GM18511 (cell line): Measurements from ENCODE around the gene TMA7.

Source experiments
- ATAC-seq: cut with Tn5 transposase; IDR thresholded peaks from one replicate; pipeline ENCODE4 v1.9.1; 2021; ENCODE audit warnings: mild to moderate bottlenecking, moderate library complexity; ENCODE audit not compliant: unreplicated experiment

TMA7 gene

DNA sequence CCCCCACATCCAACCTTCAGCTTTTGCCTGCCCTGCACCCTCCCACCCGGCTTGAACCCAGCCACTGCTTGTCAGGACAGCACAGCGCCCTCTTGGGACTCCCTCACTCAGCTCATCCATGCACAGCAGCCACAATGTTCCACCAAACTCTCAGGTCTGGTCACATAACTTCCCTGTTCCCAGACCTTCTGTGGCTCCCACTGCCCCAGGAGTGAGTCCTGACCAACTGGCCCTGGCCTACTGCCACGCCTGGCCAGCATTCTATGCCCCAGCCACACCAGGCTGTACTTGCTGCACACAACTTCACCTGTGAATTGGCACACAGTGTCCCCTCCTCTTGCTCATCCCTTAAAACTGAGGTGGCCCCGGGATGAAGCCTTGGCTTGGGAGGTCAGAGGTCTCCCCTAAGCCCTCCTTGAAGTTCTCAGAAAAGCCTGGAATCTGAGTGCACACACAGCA lies 31.2 kb upstream of the TMA7 start:
- no peak for ATAC-seq

- no peak for ATAC-seq
Measured at GRCh38 chr3:48409291-48410201, 30.5 kb upstream of the TMA7 start.

DNA sequence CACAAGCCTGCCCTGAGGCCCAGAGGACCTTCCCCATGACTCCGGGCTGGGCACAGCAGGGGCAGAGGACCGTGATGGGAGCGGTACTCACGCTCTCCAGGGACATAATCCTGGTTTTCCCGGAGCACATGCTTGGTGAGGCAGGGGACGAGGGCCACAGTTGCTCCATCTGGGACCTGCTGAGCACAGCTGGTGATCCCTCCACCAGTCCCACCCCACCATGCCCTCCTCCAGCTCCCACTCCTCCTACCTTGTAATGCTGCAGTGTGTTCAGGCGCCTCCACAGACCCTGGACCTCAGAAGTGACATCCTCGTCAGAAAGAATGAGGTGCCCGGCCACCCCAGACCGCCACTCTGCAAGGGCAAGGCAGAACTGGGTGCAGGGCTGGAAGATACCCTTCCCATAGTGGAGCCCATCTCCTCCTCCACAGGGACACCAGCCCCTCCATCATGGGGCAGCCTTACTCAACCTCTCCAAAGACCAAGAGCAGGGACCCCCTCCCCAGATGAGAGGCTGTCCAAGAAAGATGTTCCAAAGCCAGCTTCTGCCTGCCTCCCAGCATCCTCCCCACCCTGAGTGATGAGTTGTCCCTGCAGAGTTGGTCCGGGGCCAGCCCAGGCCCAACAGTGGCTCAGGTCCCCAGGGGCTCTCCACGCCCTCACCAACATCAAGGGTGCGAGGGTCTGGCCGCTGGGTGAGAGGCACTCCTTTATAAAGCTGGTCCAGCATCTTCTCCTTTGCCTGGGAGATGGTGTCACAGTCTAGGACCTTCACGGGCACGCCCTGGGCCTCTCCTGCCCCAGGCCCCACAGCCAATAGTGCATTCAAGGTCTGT lies 29.6 kb upstream of the TMA7 start:
- ATAC-seq, result no peak

DNA sequence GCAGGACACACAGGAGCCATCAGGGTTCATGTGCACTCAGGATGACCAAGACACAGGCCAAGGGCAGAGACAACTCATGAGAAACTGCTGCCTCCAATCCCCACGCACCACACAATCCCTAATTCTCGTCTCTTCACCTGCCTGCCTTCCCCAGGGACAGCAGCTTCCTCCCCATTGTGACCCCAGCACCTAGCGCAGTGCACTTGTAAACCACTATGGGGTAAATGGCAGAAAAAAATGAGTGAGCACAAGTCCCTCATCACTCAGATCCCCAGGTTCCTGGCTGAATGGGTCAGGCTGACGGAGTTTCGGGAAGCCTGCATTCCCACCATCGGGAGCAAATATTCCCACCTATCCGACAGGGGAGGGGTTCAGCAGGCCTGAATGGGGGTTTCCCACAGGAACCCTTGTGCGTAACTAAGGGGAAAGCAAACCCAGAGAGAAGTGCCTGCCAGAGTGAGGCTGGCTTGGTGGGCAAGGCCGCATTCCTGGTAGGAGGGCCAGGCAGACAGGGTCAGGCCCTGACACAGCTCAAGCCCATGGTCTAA lies 28.9 kb upstream of the TMA7 start:
- ATAC-seq, result no peak

- ATAC-seq, result no peak
Measured at GRCh38 chr3:48411606-48412374, 28.3 kb upstream of the TMA7 start.

- ATAC-seq, result no peak
Measured at GRCh38 chr3:48412375-48413001, 27.6 kb upstream of the TMA7 start.

GRCh38 chr3:48413086-48413485 lies 27.0 kb upstream of the TMA7 start:
- no peak for ATAC-seq

DNA sequence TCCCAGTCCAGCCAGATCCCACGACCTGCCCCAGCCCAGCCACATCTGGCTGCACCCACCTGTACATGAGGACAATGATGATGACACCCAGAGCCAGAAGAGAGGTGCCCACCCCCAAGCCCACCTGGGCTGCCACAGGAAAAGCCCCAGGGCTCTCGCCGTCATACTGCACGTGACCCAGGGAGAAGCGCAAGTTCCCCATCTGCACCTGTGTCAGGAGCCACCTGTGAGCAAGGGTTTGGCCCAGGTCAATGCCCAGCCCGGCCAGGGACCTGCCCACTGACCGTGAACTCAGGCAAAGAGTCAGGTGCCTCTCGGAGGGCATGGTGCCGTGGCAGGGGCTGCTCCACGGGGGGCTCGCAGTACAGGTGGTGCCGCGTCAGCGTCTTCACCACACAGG lies 26.4 kb upstream of the TMA7 start:
- ATAC-seq, result no peak

DNA sequence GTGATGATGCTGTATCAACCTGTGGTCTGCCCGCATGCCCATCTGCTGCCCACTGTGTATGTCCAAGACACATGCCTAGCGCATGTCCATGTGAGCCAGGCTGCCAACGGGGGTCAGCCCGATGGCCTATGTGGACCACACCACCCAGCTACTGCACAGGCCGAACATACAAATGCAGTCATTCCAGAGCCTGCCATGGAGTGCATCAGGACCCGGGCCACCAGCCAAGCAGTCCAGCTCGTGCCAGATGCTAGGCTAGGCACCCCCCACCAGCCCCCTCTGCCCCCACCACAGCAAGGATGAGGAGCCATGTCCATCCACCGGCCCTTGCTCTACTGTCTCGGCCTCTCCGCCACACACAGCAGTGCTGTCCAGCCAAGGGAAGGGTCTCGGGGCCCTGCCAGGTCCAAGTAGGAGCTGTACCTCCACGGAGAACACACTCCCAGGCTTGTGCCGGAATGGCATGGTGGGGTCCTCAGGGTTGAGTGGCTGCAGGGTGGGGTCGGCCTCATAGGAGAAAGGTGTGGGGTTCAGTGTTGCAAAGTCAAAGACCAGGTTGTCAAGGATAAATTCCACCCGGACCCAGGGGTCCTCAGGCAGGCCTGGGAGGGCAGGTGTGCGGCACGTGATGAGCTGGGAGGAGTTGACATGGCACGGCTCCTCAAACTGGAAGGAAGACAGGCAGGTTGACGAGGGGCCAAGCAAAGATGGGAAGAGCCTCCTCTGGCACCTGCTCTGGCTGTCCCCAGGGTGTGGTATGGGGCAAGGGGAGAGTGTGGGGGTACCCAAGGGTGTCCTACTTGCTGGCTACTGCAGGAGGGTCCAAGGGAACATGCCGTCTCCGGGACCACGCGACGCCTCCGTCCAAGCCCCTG lies 25.4 kb upstream of the TMA7 start:
- ATAC-seq, result no peak

DNA sequence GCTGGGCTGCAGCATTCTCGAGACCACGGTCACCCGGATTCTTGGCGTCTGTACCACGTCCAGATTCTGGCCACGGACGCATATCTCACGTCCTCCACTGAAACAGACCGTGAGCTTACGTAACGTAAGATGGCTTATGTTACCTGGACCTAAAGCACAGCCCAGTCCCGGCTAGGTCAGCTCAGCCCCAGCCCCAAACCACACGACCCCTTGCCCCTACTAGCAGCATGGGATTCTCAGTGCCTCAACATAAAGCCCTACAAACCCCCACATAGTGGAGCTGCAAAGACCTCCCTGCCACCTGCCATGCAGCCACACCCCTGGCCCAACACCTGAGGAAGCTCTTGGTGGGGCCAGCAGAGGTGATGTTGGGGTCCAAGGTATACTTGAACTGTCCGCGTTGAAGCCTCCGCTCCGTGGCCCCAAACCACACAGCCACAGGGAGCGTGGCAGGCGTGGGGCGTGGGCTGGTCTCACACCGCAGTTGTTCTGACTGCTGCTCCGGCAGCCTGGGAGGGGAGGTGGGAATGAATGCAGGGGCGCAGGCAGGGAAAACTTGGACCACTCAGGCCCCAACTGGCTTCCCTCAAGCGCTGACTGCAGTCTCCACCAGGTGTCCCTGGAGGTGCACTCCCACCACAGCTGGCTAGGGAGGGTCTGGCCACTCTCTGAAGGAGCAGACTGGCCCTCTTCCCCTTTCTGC lies 24.7 kb upstream of the TMA7 start:
- ATAC-seq, result no peak

GRCh38 chr3:48416091-48416505 lies 24.0 kb upstream of the TMA7 start:
- ATAC-seq, result no peak

DNA sequence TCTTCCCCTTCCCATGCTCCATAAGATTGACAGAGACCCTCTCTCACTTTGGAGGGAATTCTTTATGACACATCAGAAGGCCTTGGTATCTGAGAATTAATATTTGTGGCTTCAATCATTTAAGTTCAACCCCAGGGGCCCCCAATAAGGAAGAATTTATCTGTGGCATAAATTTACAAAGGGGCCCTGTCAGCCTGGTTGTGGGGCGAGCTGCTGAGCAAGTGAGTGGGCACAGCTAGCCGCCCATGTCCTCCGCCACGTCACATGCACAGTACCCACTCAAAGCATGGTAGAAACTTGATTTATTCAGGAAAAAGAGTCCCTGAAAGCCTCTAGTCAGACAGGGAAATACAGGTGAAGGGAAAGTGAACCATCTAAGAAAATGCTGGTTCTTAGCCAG lies 23.5 kb upstream of the TMA7 start:
- ATAC-seq, result no peak

DNA sequence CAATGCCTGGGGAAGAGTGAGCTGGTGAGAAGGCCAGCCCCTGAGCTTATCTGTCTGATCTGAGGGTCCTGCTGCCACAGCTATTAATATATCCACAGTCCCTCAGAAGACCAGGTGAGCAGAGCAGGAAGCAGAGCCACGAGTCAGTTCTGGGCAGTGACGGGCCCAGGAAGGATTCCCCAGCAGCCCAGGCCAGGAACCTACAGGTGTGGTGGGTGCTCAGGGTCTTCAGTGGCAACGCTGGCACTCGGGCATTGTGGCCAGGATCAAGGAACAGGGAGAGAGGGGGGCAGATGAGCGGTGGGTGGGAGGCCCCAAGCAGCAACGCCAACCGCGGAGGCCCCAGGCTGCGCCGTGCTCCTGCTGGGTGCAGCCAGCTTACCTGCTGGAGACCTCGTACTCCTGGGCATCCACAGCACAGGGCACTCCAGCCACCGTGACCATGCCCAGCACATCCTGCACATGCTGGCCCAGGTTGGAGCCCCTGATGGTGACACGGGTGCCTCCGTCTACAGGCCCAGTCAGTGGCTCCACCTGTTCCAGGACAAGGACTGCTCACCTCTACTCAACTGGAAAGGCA lies 22.4 kb upstream of the TMA7 start:
- ATAC-seq, result no peak

GRCh38 chr3:48418140-48418539 lies 21.9 kb upstream of the TMA7 start:
- ATAC-seq, result no peak

- ATAC-seq, result no peak
Measured at GRCh38 chr3:48418651-48419050, 21.4 kb upstream of the TMA7 start.

DNA sequence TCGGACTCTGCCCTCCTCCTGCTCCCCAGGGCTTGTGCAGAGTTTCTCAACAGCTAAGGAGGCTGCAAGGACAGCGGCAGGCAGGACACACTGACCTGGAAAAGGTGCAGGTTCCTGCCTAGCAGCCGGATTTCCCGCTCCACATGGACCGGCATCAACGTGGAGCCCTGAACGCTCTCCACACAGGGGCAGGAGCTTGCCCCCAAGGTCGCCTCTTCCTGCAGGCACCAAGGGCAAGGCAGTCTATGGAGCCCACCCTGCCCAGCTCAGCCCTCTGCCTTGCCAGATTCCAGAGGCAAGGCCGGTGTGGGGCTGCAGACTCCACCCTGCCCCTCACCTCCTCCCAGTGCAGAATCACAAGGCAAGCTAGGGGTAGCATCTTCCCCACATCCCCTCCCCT lies 20.9 kb upstream of the TMA7 start:
- no peak for ATAC-seq

DNA sequence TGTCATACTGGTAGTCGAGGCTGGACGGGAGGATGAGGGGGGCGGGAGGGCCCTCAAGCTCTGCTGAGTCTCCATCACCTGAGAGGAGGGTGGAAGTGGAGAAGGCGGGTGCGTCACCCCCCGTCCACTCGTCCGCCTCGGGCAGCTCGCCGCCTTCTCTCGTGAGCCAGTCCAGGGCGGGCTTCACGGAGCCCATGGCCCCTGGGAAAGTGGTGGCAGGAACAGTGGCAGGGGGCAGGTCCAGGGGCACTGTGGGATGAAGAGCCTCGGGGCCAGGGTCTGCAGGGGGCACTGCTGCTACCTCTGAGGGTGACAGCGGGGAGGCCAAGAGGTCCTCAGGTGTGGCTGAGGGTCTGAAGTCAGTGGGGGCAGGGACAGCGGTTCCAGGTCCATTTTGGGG lies 20.5 kb upstream of the TMA7 start:
- no peak for ATAC-seq

DNA sequence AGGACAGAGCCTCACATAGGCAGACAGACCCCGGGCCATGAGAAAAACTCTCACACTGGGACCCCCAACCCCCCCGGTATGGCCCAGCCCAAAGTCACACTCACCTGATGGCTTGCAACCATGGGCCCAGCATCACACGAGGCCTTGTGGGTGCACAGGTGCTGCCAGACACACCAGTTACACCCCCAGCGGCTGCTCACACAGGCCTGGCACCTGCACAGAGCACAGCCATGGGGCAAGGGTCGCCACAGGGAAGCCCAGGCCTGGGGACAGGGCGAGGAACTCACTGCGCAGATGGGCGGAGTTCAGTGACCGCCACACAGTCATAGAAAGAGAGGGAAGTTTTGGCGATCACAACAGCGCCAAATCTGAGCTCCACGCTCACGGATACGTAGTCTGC lies 19.5 kb upstream of the TMA7 start:
- ATAC-seq, result no peak
